K562 (cell line): ENCODE measurements around the gene BLOC1S3. TPM values are rescaled to one million over a fixed set of nuclear protein-coding genes. Genes with fewer than 3 reads are reported as not detected.

Experiments
- ATF7 ChIP-seq: fragments of 450-650 bp; IDR thresholded peaks from 2 replicates; pipeline ENCODE4 v1.7.1; 2014; ENCODE audit warnings: mild to moderate bottlenecking, moderate library complexity
- ELF1 ChIP-seq: fragments of 200-800 bp; sonication (Bioruptor generic); IDR thresholded peaks from 2 replicates; pipeline ENCODE4 v1.6.1; 2016; ENCODE audit warnings: missing genetic modification characterization, missing compliant biosample characterization
- GMEB1 ChIP-seq: fragments of 250-450 bp; sonication (Bioruptor Pico); IDR thresholded peaks from 2 replicates; pipeline ENCODE4 v1.4.0; 2020; ENCODE audit warnings: mild to moderate bottlenecking
- HDAC8 ChIP-seq: fragments of 450-650 bp; IDR thresholded peaks from 2 replicates; pipeline ENCODE4 v1.6.1; 2016; ENCODE audit warnings: mild to moderate bottlenecking, missing genetic modification characterization, moderate library complexity, missing compliant biosample characterization
- HEY1 ChIP-seq: fragments of 250-450 bp; sonication (Bioruptor Pico); IDR thresholded peaks from 2 replicates; pipeline ENCODE4 v1.5.0; 2020; ENCODE audit warnings: mild to moderate bottlenecking, moderate library complexity, borderline replicate concordance
- NFIC ChIP-seq: fragments of 450-650 bp; IDR thresholded peaks from 2 replicates; pipeline ENCODE4 v1.6.1; 2017; ENCODE audit warnings: mild to moderate bottlenecking, inconsistent platforms
- NR4A1 ChIP-seq, 2 experiments: fragments of 250-450 bp in 1 of 2; fragments of 450-650 bp in 1 of 2; sonication (Bioruptor Pico) in 1 of 2; IDR thresholded peaks; 2 replicates each; pipeline versions ENCODE4 v1.4.0 to v1.6.1; 2016 to 2020; ENCODE audit warnings: mild to moderate bottlenecking in 2 of 2, missing compliant biosample characterization in 1 of 2, missing genetic modification characterization in 1 of 2, moderate library complexity in 1 of 2
- PCBP1 ChIP-seq: fragments of 200-400 bp; formaldehyde crosslinking; IDR thresholded peaks from 2 replicates; pipeline ENCODE4 v1.6.1; 2018; ENCODE audit warnings: mild to moderate bottlenecking, low read depth, low read length; ENCODE audit not compliant: poor library complexity, severe bottlenecking
- RB1 ChIP-seq: fragments of 450-650 bp; IDR thresholded peaks from 2 replicates; pipeline ENCODE4 v1.6.1; 2017; ENCODE audit warnings: low read depth, mild to moderate bottlenecking
- RBM34 ChIP-seq: fragments of 200-400 bp; formaldehyde crosslinking; IDR thresholded peaks from 2 replicates; pipeline ENCODE4 v1.6.1; 2018; ENCODE audit warnings: low read length, borderline replicate concordance; ENCODE audit not compliant: insufficient read depth
- SMARCA5 ChIP-seq: fragments of 450-650 bp; IDR thresholded peaks from 2 replicates; pipeline ENCODE4 v1.6.1; 2016
- SP1 ChIP-seq: sonication (generic); formaldehyde crosslinking; IDR thresholded peaks from 2 replicates; pipeline ENCODE4 v1.8.1; 2022; ENCODE audit warnings: mild to moderate bottlenecking, missing genetic modification reagents
- SRF ChIP-seq, 2 experiments: fragments of 250-450, 450-650 bp in 1 of 2; sonication (Bioruptor Pico) in 1 of 2; sonication (generic) in 1 of 2; formaldehyde crosslinking; IDR thresholded peaks; 2 replicates each; pipeline versions ENCODE4 v1.5.0 to v1.5.1; 2020 to 2022; ENCODE audit warnings: mild to moderate bottlenecking in 1 of 2, missing genetic modification reagents in 1 of 2
- TBP ChIP-seq: optimal IDR thresholded peaks from 2 replicates; pipeline ENCODE3; 2011; ENCODE audit warnings: low read depth, low read length, improper control_type of control experiment
- U2AF2 ChIP-seq: fragments of 200-400 bp; formaldehyde crosslinking; optimal IDR thresholded peaks from 2 replicates; pipeline ENCODE3; 2017; ENCODE audit warnings: low read depth, mild to moderate bottlenecking, low read length
- ZNF224 ChIP-seq: sonication (generic); formaldehyde crosslinking; IDR thresholded peaks from 2 replicates; pipeline ENCODE4 v1.8.0; 2022; ENCODE audit warnings: mild to moderate bottlenecking, missing genetic modification reagents
- ZNF449 ChIP-seq: fragments of 250-450 bp; sonication (Bioruptor Pico); IDR thresholded peaks from 2 replicates; pipeline ENCODE4 v1.8.0; 2022; ENCODE audit warnings: moderate library complexity, mild to moderate bottlenecking, inconsistent platforms
- ZNF584 ChIP-seq: fragments of 200-800 bp; sonication (Bioruptor generic); IDR thresholded peaks from 2 replicates; pipeline ENCODE4 v1.6.1; 2016; ENCODE audit warnings: low read depth, mild to moderate bottlenecking, missing genetic modification characterization, missing compliant biosample characterization
- ZNF586 ChIP-seq: fragments of 450-650 bp; formaldehyde crosslinking; conservative IDR thresholded peaks from 2 replicates; pipeline ENCODE4 v1.4.0; 2020; ENCODE audit warnings: mild to moderate bottlenecking, moderate library complexity
- ZNF592 ChIP-seq: fragments of 450-650 bp; IDR thresholded peaks from 2 replicates; pipeline ENCODE4 v1.6.1; 2017; ENCODE audit warnings: antibody characterized with exemption, mild to moderate bottlenecking
- polyA plus RNA-seq, 8 experiments: library from polyadenylated mRNA; depleted of rRNA in 4 of 8; stranded (reverse) in 5 of 8; unstranded in 3 of 8; fragments of >200 nt; fragmentation: Nextera tagmentation in 2 of 8; fragmentation: Illumina TruSeq in 1 of 8; extraction: Ambion mirVana in 2 of 8; extraction: Trizol in 1 of 8; gene quantifications; 2 replicates each; pipeline versions ENCODE4 v1.2.1 to v1.2.3, GENCODE V29; 2011 to 2014; ENCODE audit warnings: inconsistent platforms in 1 of 8, missing spikeins in 1 of 8
- total RNA-seq, 7 experiments: library from RNA; depleted of rRNA in 6 of 7; stranded (reverse); fragments of >200 nt in 6 of 7; fragmentation: Illumina TruSeq in 2 of 7; extraction: Trizol in 2 of 7; gene quantifications; 2 replicates each; pipeline versions ENCODE4 v1.2.1 to v1.2.3, GENCODE V29; 2011 to 2021; ENCODE audit warnings: low replicate concordance in 1 of 7

BLOC1S3 gene
- total and polyA plus RNA-seq, 9 of the 15 experiments (the other 6 are each of a cell fraction or from before 2014, with no cell fraction given) = 3.9 to 20.2 (median 10.4) TPM

- TF ChIP-seq ZNF592 (peak; percentile 76), GMEB1 (CRISPR knock-in tag) (0 out of 2 replicates have a peak, but pooled peaks have one; percentile 46), U2AF2 (no peak), RB1 (peak; percentile 46; the same call in 1 of the 2 replicates), SRF (CRISPR knock-in tag; IDR thresholded peaks at IDR 0.05) (no peak), SMARCA5 (no peak), HEY1 (CRISPR knock-in tag) (no peak), NR4A1 (CRISPR knock-in tag; IDR thresholded peaks at IDR 0.05) (no peak), NR4A1 (tag; IDR thresholded peaks at IDR 0.05) (no peak), NFIC (peak; percentile 96), ZNF224 (CRISPR knock-in tag) (no peak), ZNF584 (no peak), SP1 (CRISPR knock-in tag) (no peak), ATF7 (peak; percentile 55; the same call in 1 of the 2 replicates), ZNF586 (CRISPR knock-in tag) (no peak), PCBP1 (peak; percentile 46), TBP (peak; percentile 44), ZNF449 (CRISPR knock-in tag) (no peak), ELF1 (tag) (no peak), HDAC8 (tag) (no peak), RBM34 (no peak)
Observed at GRCh38 chr19:45179072-45179891, 698 bp downstream of the BLOC1S3 start (continued).
